Right lobe of liver (tissue), 4 donors: ENCODE results near the gene PARVA.

ENCODE experiments used
- POLR2A ChIP-seq: fragments of 450-650 bp; IDR thresholded peaks from one replicate; pipeline ENCODE4 v1.6.1; 2017; ENCODE audit warnings: antibody characterized with exemption, mild to moderate bottlenecking
- TF ChIP-seq, protein P1 (sequence below), 4 donors: fragments of 200-600 bp in 3 of 4; fragments of 450-650 bp in 1 of 4; IDR thresholded peaks; one replicate each; pipeline versions ENCODE4 v1.5.1 to v1.8.0; 2016 to 2022; ENCODE audit warnings: antibody characterized with exemption in 4 of 4, mild to moderate bottlenecking in 2 of 4
- donor health status: DM: no; HTN: no; CAD: no.
- donor health status: DM: no; HTN: no; CAD: no.
- donor health status: DM: no; HTN: yes; CAD: no.

DNA sequence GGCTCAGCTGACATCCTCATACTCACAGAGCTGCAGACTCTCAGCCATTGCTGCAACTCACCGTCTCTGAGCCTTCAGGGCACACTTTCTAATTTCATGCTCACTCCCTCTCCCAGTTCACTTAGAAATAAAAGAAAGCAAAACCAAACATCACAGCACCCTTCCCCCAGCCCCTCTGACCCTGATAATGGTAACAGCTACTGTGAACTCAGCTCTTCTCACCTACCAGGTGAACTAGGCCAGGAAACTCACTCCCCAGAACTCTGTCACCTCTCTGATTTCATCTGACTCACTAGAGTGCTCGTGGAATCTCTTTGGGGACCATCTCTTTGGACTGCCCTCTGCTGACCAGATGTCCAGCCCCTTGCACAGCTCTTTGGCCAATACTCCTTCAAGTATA, 14.5 kb upstream of the PARVA start:
- TF ChIP-seq, protein P1, sequence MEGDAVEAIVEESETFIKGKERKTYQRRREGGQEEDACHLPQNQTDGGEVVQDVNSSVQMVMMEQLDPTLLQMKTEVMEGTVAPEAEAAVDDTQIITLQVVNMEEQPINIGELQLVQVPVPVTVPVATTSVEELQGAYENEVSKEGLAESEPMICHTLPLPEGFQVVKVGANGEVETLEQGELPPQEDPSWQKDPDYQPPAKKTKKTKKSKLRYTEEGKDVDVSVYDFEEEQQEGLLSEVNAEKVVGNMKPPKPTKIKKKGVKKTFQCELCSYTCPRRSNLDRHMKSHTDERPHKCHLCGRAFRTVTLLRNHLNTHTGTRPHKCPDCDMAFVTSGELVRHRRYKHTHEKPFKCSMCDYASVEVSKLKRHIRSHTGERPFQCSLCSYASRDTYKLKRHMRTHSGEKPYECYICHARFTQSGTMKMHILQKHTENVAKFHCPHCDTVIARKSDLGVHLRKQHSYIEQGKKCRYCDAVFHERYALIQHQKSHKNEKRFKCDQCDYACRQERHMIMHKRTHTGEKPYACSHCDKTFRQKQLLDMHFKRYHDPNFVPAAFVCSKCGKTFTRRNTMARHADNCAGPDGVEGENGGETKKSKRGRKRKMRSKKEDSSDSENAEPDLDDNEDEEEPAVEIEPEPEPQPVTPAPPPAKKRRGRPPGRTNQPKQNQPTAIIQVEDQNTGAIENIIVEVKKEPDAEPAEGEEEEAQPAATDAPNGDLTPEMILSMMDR (IDR thresholded peaks at IDR 0.05): no peak
- TF ChIP-seq POLR2A: no peak
